HUES64 (cell line): ENCODE measurements around the gene PTPRU.

Source experiments
- H3K27ac ChIP-seq: 2 replicates; pipeline ENCODE4 v1.7.0; 2013; ENCODE audit warnings: low read depth, low read length, inconsistent platforms
- H3K27me3 ChIP-seq: 2 replicates; pipeline ENCODE4 v1.6.1; 2013; ENCODE audit warnings: mild to moderate bottlenecking, low read length; ENCODE audit not compliant: insufficient read depth
- H3K36me3 ChIP-seq: 2 replicates; pipeline ENCODE4 v1.6.1; 2013; ENCODE audit warnings: mild to moderate bottlenecking, low read length; ENCODE audit not compliant: insufficient read depth
- H3K4me1 ChIP-seq: 2 replicates; pipeline ENCODE4 v1.6.1; 2013; ENCODE audit warnings: mild to moderate bottlenecking, low read length, moderate library complexity; ENCODE audit not compliant: insufficient read depth
- H3K4me3 ChIP-seq: 2 replicates; pipeline ENCODE4 v1.5.1; 2013; ENCODE audit warnings: mild to moderate bottlenecking, low read length, moderate library complexity
- H3K9ac ChIP-seq: 2 replicates; pipeline ENCODE4 v1.6.1; 2013; ENCODE audit warnings: mild to moderate bottlenecking, low read depth, low read length
- H3K9me3 ChIP-seq: 2 replicates; pipeline ENCODE4 v1.6.1; 2013; ENCODE audit warnings: low read depth, low read length; ENCODE audit not compliant: insufficient read depth
- WGBS: fragments of 150-250, 120-280 bp; methylation state at CpG from one replicate; pipeline ENCODE4 v1.1.7; 2013; ENCODE audit warnings: missing lambda C conversion rate; 5-methylcytosine and 5-hydroxymethylcytosine counted together

The PTPRU gene

DNA sequence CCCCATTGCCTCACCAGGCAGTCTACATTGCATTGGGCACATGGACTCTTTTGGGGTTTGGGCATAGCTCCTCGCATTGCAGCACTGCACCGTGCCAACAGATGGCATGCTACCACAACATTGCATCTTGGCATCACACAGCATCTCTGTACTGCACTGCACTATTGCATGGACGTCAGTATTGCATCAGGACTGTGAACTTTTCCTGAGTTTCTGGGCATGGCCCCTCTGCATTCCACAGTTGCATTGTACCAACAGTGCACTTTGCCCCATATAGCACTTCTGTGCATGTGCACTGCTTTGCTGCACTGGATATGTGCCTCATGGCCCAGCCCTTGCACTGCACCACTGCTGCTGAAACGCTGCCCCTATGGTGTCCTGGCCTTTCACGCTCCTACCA, 9.6 kb downstream of the PTPRU start:
- Histone ChIP-seq H3K9ac (no peak overlapping the region), H3K9me3 (no peaks in the 10 kb centered on the region), H3K4me1 (peaks cover 26% of the 10 kb centered on the region), H3K27me3 (no peaks in the 10 kb centered on the region), H3K27ac (no peak overlapping the region), H3K4me3 (no peak overlapping the region), H3K36me3 (no peaks in the 10 kb centered on the region)
- 83% methylated on average over 5 of the region's 5 CpGs for whole genome bisulfite sequencing

GRCh38 chr1:29247044-29247443, 10.7 kb downstream of the PTPRU start:
- H3K9ac ChIP-seq = no peak overlapping the region
- H3K4me1 ChIP-seq = peaks cover 28% of the 10 kb centered on the region
- no peak overlapping the region for H3K4me3 ChIP-seq
- H3K36me3 ChIP-seq = no peaks in the 10 kb centered on the region
- WGBS = 94% methylated on average over 3 of the region's 3 CpGs
- no peak overlapping the region for H3K27ac ChIP-seq
- no peaks in the 10 kb centered on the region for H3K27me3 ChIP-seq
- no peaks in the 10 kb centered on the region for H3K9me3 ChIP-seq

DNA sequence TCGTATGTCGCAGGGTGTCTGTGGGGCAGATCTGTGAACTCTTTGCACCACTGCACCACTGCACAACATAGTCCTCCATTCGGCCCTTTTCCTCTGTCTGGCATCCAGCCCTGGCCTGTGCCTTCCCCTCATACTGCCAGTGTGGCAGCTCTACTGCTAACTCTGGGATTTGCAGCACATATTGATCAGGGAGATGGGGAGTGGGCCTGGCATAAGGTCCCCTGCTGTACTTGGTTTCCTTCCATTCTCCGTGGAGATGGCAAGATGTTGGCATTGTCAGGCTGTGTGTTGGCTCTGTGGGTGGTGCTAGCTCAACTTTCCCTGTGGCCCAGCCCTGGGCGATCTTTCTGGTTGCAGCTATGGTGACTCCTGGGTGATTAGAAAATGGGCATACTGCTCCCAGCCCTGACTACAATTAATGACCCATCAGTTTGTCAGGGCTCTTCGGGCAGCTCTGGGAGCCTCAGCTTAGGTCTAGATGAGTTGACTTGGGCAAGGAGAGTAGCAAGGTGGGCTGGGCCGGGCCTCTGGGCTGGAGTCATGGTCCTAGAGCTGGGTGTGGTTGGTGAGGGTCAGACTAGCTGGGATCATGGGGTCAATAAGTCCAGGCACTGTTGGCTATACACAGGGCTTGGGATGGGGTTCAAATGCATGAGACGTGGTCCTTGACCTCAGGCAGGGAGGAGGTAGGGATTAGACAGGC, 11.4 kb downstream of the PTPRU start:
- no peaks in the 10 kb centered on the region for H3K36me3 ChIP-seq
- 92% methylated on average over 8 of the region's 8 CpGs for WGBS
- no peak overlapping the region for H3K9ac ChIP-seq
- peaks cover 28% of the 10 kb centered on the region for H3K4me1 ChIP-seq
- no peaks in the 10 kb centered on the region for H3K9me3 ChIP-seq
- no peaks in the 10 kb centered on the region for H3K27me3 ChIP-seq
- H3K4me3 ChIP-seq = no peak overlapping the region
- H3K27ac ChIP-seq = no peak overlapping the region

GRCh38 chr1:29248409-29248808, 12.1 kb downstream of the PTPRU start:
- Histone ChIP-seq H3K4me3 (no peak overlapping the region), H3K4me1 (peaks cover 28% of the 10 kb centered on the region), H3K27me3 (no peaks in the 10 kb centered on the region), H3K9ac (no peak overlapping the region), H3K36me3 (no peaks in the 10 kb centered on the region), H3K27ac (peak overlapping the region; percentile 50; the same call in 1 of the 2 replicates), H3K9me3 (no peaks in the 10 kb centered on the region)
- WGBS = 90% methylated on average over 2 of the region's 2 CpGs

DNA sequence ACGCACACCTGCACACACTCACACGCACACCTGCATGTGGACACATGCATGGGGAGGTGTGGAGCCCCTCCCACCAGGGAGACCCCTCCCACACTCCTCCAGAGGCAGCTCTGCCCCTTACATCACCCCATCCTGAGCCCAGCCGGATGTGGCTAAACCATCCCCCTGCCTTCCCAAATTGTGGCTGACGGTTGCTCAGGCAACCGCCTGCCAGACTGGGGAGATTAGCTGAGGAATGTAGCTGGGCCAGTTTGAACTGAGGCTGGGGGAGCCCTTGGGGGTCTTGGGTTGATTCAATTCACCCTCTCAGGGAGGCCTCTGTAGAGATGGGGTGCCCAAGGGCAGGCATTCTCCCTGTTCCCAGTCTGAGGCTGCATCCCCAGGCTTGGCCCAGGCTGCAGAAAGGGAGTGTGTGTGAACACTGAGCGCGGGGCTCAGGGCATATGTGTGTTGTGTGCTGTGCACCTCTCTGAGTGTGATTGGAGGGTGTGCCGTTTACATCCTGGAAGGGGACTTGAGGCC, 12.9 kb downstream of the PTPRU start:
- H3K4me3 ChIP-seq = peak overlapping the region; percentile 26
- peaks cover 28% of the 10 kb centered on the region for H3K4me1 ChIP-seq
- no peaks in the 10 kb centered on the region for H3K36me3 ChIP-seq
- no peaks in the 10 kb centered on the region for H3K27me3 ChIP-seq
- 40% methylated on average over 8 of the region's 8 CpGs for WGBS
- H3K9ac ChIP-seq = peak overlapping the region; percentile 41
- H3K27ac ChIP-seq = peak overlapping the region; percentile 76
- H3K9me3 ChIP-seq = no peaks in the 10 kb centered on the region

- H3K27ac ChIP-seq = peak overlapping the region; percentile 76
- peak overlapping the region; percentile 41; the same call in 1 of the 2 replicates for H3K9ac ChIP-seq
- H3K36me3 ChIP-seq = no peaks in the 10 kb centered on the region
- H3K4me3 ChIP-seq = no peak overlapping the region
- H3K9me3 ChIP-seq = no peaks in the 10 kb centered on the region
- peaks cover 28% of the 10 kb centered on the region for H3K4me1 ChIP-seq
- WGBS = 95% methylated on average over 2 of the region's 2 CpGs
- no peaks in the 10 kb centered on the region for H3K27me3 ChIP-seq
Measured at GRCh38 chr1:29249951-29250581, 13.7 kb downstream of the PTPRU start.

DNA sequence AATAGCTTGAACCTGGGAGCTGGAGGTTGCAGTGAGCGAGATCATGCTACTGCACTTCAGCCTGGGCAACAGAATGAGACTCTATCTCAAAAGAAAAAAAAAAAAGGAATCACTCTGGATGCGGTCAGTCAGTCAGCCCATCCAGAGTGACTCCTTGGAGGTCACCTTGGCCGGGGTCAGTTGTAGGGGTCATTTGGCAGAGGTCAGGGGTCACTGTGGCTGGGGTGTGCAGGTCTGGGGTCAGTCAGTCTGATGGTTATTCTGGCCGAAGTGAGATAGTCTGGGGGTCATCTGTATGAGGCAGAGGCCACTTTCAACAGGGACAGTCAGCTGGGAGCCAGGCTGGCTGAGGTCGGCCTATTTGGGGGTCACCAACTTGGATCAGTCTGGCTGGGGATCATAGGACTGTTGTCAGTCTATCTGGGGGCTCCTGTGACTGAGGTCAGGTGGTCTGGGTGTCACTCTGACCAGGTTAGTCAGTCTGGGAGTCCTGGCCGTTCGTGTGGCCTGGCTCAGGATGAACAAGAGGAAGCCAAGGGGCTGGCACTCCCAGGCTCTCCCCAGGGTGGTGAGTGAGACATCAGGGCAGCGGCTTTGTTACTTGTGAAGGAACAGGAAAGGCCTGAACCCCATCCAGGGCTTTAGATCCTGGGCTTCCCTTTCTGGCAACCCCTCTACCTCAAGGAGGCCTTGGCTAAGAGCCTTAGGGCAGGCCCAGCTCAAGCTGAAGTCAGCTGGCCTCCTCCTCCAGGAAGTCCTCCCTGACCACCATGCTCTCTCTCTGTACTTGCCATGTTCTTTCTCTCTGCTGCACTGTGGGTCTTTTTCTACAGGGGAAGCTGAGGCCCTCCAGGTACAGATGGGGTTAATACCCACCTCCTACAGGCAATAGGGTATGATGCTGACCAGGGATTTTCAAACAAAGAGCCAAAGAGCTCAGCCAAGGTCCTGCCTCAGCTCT, 15.1 kb downstream of the PTPRU start:
- Histone ChIP-seq H3K36me3 (no peaks in the 10 kb centered on the region), H3K9me3 (no peaks in the 10 kb centered on the region), H3K9ac (no peak overlapping the region), H3K27me3 (no peaks in the 10 kb centered on the region), H3K27ac (no peak overlapping the region), H3K4me1 (peaks cover 37% of the 10 kb centered on the region), H3K4me3 (no peak overlapping the region)
- 91% methylated on average over 8 of the region's 8 CpGs for WGBS

DNA sequence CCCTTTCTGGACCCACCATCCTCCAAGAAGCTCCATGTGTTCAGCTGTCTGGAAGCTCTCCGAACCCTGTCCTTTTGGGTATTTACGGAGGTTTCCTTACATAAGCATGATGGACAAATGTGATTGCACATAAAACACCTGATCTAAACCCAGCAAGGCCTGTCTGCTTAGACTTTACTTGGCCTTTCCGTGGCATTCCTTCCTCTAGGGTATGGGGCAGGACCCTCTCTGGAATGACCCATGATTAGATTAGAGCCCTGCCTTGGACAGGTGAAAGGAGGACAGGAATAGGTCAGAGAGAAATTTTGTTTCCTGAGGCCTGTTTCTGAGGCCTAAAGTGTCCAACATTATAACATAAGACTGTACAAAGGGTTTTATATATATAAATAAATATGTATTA, 16.9 kb downstream of the PTPRU start:
- Histone ChIP-seq H3K36me3 (no peaks in the 10 kb centered on the region), H3K27ac (no peak overlapping the region), H3K4me3 (no peak overlapping the region), H3K9ac (no peak overlapping the region), H3K9me3 (no peaks in the 10 kb centered on the region), H3K4me1 (peaks cover 49% of the 10 kb centered on the region), H3K27me3 (peaks cover 1% of the 10 kb centered on the region)
- 95% methylated on average over 3 of the region's 3 CpGs for WGBS

DNA sequence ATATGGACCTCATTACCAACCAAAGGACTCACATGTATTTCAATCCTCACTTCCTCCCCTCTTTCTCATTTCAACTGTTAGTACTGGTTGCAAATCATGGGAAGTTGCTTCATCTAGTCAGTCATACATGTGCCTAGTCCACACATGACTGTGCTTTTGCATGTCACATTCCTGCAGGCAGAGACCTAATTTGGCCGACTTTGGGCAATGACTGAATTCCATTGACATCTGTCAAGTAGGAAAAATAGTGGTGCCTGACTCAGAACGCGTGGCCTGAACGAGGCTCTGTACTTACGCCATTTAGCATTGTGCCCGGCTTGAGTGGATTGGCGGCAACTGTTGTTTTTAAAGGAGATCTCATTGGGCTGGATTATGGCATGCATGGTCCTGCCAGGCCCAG, 18.0 kb downstream of the PTPRU start:
- WGBS = 94% methylated on average over 7 of the region's 7 CpGs

DNA sequence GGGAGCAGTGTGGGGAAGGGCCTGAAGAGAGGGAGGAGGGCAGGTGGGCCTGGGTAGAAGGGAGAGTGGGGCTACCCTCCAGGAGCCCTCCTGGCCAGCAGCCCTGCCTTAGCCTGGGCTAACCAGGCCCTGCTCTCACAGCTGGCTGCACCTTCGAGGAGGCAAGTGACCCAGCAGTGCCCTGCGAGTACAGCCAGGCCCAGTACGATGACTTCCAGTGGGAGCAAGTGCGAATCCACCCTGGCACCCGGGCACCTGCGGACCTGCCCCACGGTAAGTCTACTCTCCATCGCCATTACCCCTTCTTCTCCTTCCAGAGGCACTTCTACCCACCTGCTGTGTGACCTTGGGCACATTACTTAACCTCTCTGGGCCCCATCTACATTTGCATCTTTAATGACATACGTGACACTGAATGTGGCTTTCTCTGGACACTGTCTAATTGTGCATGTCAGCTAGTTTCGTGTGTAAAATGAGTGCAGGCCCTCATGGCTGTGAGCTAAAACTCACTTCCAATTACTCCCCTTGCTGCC, 18.9 kb downstream of the PTPRU start:
- Histone ChIP-seq H3K27ac (no peak overlapping the region), H3K27me3 (peaks cover 18% of the 10 kb centered on the region), H3K4me3 (no peak overlapping the region), H3K4me1 (peaks cover 38% of the 10 kb centered on the region), H3K9ac (no peak overlapping the region), H3K36me3 (no peaks in the 10 kb centered on the region), H3K9me3 (no peaks in the 10 kb centered on the region)
- whole genome bisulfite sequencing = 93% methylated on average over 10 of the region's 10 CpGs

More for the DNA sequence above, 18.0 kb downstream of the PTPRU start:
- H3K27me3 ChIP-seq = peaks cover 13% of the 10 kb centered on the region
- H3K27ac ChIP-seq = no peak overlapping the region
- no peaks in the 10 kb centered on the region for H3K36me3 ChIP-seq
- H3K9ac ChIP-seq = no peak overlapping the region
- peaks cover 46% of the 10 kb centered on the region for H3K4me1 ChIP-seq
- no peaks in the 10 kb centered on the region for H3K9me3 ChIP-seq
- no peak overlapping the region for H3K4me3 ChIP-seq
